Parathyroid adenoma (tissue), 2 donors: ENCODE results near the gene THEM4.

Experiments
- H2AFZ ChIP-seq: fragments of 300-600 bp; sonication (generic); one replicate; pipeline ENCODE4 v1.7.0; 2017; ENCODE audit warnings: antibody characterized with exemption, mild to moderate bottlenecking
- H3K27ac ChIP-seq: fragments of 300-600 bp; sonication (generic); one replicate; pipeline ENCODE4 v1.7.0; 2017
- H3K27me3 ChIP-seq: fragments of 300-600 bp; sonication (generic); one replicate; pipeline ENCODE4 v1.7.0; 2017; ENCODE audit warnings: low read length; ENCODE audit not compliant: control insufficient read depth, insufficient read depth
- H3K36me3 ChIP-seq: fragments of 300-600 bp; sonication (generic); one replicate; pipeline ENCODE4 v1.7.0; 2017; ENCODE audit warnings: low read length; ENCODE audit not compliant: control insufficient read depth, insufficient read depth
- H3K4me1 ChIP-seq: fragments of 300-600 bp; sonication (generic); one replicate; pipeline ENCODE4 v1.7.0; 2017; ENCODE audit warnings: control low read depth
- H3K4me2 ChIP-seq: fragments of 300-600 bp; sonication (generic); one replicate; pipeline ENCODE4 v1.7.0; 2017; ENCODE audit warnings: low read length
- H3K4me3 ChIP-seq: fragments of 300-600 bp; sonication (generic); one replicate; pipeline ENCODE4 v1.7.0; 2017; ENCODE audit warnings: low read depth, low read length
- H3K79me2 ChIP-seq: fragments of 300-600 bp; sonication (generic); one replicate; pipeline ENCODE4 v1.7.0; 2017; ENCODE audit warnings: control low read depth
- H3K9ac ChIP-seq: fragments of 300-600 bp; sonication (generic); one replicate; pipeline ENCODE4 v1.7.0; 2017; ENCODE audit warnings: mild to moderate bottlenecking
- H3K9me3 ChIP-seq: fragments of 300-600 bp; sonication (generic); one replicate; pipeline ENCODE4 v1.7.0; 2017; ENCODE audit warnings: low read length; ENCODE audit not compliant: control insufficient read depth
- TF ChIP-seq, protein P1 (sequence below): fragments of 300-600 bp; sonication (generic); IDR thresholded peaks from one replicate; pipeline ENCODE4 v1.7.0; 2017; ENCODE audit warnings: antibody characterized with exemption, mild to moderate bottlenecking
- donor health status: primary hyperparathyroidism.

Gene THEM4

GRCh38 chr1:151935894-151936602 is 26.7 kb upstream of the THEM4 start:
- Histone ChIP-seq H3K27me3 (no peaks in the 10 kb centered on the region), H3K9me3 (no peaks in the 10 kb centered on the region), H3K79me2 (no peaks in the 10 kb centered on the region), H3K27ac (no peak overlapping the region), H3K4me1 (no peaks in the 10 kb centered on the region), H3K4me3 (no peak overlapping the region), H2AFZ (no peak overlapping the region), H3K9ac (no peak overlapping the region), H3K4me2 (no peak overlapping the region), H3K36me3 (no peaks in the 10 kb centered on the region)
- TF ChIP-seq, protein P1, sequence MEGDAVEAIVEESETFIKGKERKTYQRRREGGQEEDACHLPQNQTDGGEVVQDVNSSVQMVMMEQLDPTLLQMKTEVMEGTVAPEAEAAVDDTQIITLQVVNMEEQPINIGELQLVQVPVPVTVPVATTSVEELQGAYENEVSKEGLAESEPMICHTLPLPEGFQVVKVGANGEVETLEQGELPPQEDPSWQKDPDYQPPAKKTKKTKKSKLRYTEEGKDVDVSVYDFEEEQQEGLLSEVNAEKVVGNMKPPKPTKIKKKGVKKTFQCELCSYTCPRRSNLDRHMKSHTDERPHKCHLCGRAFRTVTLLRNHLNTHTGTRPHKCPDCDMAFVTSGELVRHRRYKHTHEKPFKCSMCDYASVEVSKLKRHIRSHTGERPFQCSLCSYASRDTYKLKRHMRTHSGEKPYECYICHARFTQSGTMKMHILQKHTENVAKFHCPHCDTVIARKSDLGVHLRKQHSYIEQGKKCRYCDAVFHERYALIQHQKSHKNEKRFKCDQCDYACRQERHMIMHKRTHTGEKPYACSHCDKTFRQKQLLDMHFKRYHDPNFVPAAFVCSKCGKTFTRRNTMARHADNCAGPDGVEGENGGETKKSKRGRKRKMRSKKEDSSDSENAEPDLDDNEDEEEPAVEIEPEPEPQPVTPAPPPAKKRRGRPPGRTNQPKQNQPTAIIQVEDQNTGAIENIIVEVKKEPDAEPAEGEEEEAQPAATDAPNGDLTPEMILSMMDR: no peak

GRCh38 chr1:151935154-151935553 is 25.8 kb upstream of the THEM4 start:
- Histone ChIP-seq H3K4me1 (no peaks in the 10 kb centered on the region), H3K4me2 (no peak overlapping the region), H3K9ac (no peak overlapping the region), H3K79me2 (no peaks in the 10 kb centered on the region), H2AFZ (no peak overlapping the region), H3K27me3 (no peaks in the 10 kb centered on the region), H3K36me3 (no peaks in the 10 kb centered on the region), H3K27ac (no peak overlapping the region), H3K9me3 (no peaks in the 10 kb centered on the region), H3K4me3 (no peak overlapping the region)
- TF ChIP-seq, protein P1: no peak

GRCh38 chr1:151934048-151934493 is 24.8 kb upstream of the THEM4 start:
- H3K79me2 ChIP-seq: no peaks in the 10 kb centered on the region
- no peak overlapping the region for H2AFZ ChIP-seq
- no peak overlapping the region for H3K27ac ChIP-seq
- H3K9ac ChIP-seq: no peak overlapping the region
- H3K4me2 ChIP-seq: no peak overlapping the region
- no peaks in the 10 kb centered on the region for H3K4me1 ChIP-seq
- H3K27me3 ChIP-seq: no peaks in the 10 kb centered on the region
- no peaks in the 10 kb centered on the region for H3K36me3 ChIP-seq
- no peak overlapping the region for H3K4me3 ChIP-seq
- TF ChIP-seq, protein P1: peak; percentile 64
- H3K9me3 ChIP-seq: no peaks in the 10 kb centered on the region

GRCh38 chr1:151924691-151925587 is 15.6 kb upstream of the THEM4 start:
- H3K4me1 ChIP-seq: peaks cover 10% of the 10 kb centered on the region
- no peak overlapping the region for H3K4me3 ChIP-seq
- H3K79me2 ChIP-seq: no peaks in the 10 kb centered on the region
- H3K9ac ChIP-seq: no peak overlapping the region
- TF ChIP-seq, protein P1: no peak
- no peak overlapping the region for H2AFZ ChIP-seq
- H3K9me3 ChIP-seq: no peaks in the 10 kb centered on the region
- no peaks in the 10 kb centered on the region for H3K27me3 ChIP-seq
- no peak overlapping the region for H3K27ac ChIP-seq
- no peaks in the 10 kb centered on the region for H3K36me3 ChIP-seq
- H3K4me2 ChIP-seq: peak overlapping the region; percentile 26
